ENCODE data around the gene PYDC1. TPM values are rescaled to one million over a fixed set of nuclear protein-coding genes. Genes with fewer than 3 reads are reported as not detected.

Gene PYDC1
- total and polyA plus RNA-seq, 2 of the 8 experiments (the other 6 are each of a cell fraction or from before 2014, with no cell fraction given) = 3.5 to 11.1 TPM

GRCh38 chr16:31182391-31182790 is 34.5 kb downstream of the PYDC1 start:
- H3K56ac ChIP-seq (replicated peaks; ENCODE audit: insufficient read length, low read depth, low read length) = no peak overlapping the region
- no peak overlapping the region for H3K14ac ChIP-seq (ENCODE audit: insufficient read length)
- H3K9ac ChIP-seq (replicated peaks in 1 of 4; ENCODE audit: extremely low read depth in 1 of 4, low read depth in 3 of 4, low read length in 3 of 4) = peak overlapping the region in 2 of 4 experiments; percentile 42 to 54; a peak in 3 of 7 replicates
- H4K5ac ChIP-seq (ENCODE audit: insufficient read length, low read depth, low read length) = no peak overlapping the region
- H3K18ac ChIP-seq (ENCODE audit: extremely low read depth, low read length) = no peak overlapping the region
- no peak for FAIRE-seq
- H3K79me1 ChIP-seq (ENCODE audit: low read depth, low read length) = peaks cover 11% of the 10 kb centered on the region
- no peak overlapping the region for H2AFZ ChIP-seq (ENCODE audit: low read length)
- WGBS, 2 experiments (ENCODE audit: extremely low coverage in 1 of 2, insufficient coverage in 1 of 2, insufficient read length in 1 of 2, insufficient replicate concordance in 2 of 2, low coverage in 1 of 2, low lambda C conversion rate in 2 of 2, missing lambda C conversion rate in 1 of 2) = 82% methylated on average over 7 of the region's 7 CpGs; no CpG with 5 or more reads in 1 of the 2 experiments
- no peak overlapping the region for H3K4ac ChIP-seq (replicated peaks; ENCODE audit: insufficient read length, low read depth, low read length)
- peaks cover 40 to 58% (median 51%) of the 10 kb centered on the region in 4 experiments for H3K36me3 ChIP-seq (ENCODE audit: control insufficient read depth in 2 of 4, insufficient read depth in 4 of 4, low read length in 3 of 4)
- peak overlapping the region; percentile 69 to 96 (median 86); a peak in 6 of 8 replicates for H3K4me3 ChIP-seq (ENCODE audit: extremely low read depth in 1 of 4, insufficient read depth in 2 of 4, low read depth in 3 of 4, low read length in 4 of 4)
- H2BK5ac ChIP-seq (ENCODE audit: low read depth, low read length) = no peak overlapping the region; the same call in 1 of the 2 replicates
- H3K4me1 ChIP-seq (replicated peaks in 1 of 4; ENCODE audit: control insufficient read depth in 3 of 4, insufficient read depth in 4 of 4, low read length in 3 of 4) = peaks cover 0 to 7% (median 2%) of the 10 kb centered on the region in 4 experiments; a peak in 5 of 7 replicates
- no peak overlapping the region for H2BK120ac ChIP-seq (replicated peaks; ENCODE audit: low read depth, low read length)
- ChIA-PET CTCF (ENCODE audit: partially characterized antibody) (interaction anchor here (0.6 to 0.8 kb wide), 2 partner anchors 16 to 131 kb away, joined by 3 to 4 read pairs; no protein-coding TSS in a partner anchor), POLR2A (ENCODE audit: partially characterized antibody) (interaction anchor here (0.8 to 6.9 kb wide), 26 partner anchors 9 to 306 kb away, joined by 3 to 407 read pairs (median 4); partner anchors contain the start of genes KAT8, PRSS8, PYCARD and PYDC1)
- no peak overlapping the region for H2BK15ac ChIP-seq (ENCODE audit: low read length)
- H4K20me1 ChIP-seq (replicated peaks in 1 of 2; ENCODE audit: control insufficient read depth in 1 of 2, insufficient read depth in 2 of 2, low read length in 2 of 2) = peaks cover 45 to 53% of the 10 kb centered on the region in 2 experiments
- H3K23me2 ChIP-seq (ENCODE audit: low read depth, low read length) = peaks cover 14% of the 10 kb centered on the region; the same call in 1 of the 2 replicates
- no peak overlapping the region for H4K8ac ChIP-seq (ENCODE audit: extremely low read depth, insufficient read depth, low read length)
- peak overlapping the region; percentile 92 to 93 for H3K4me2 ChIP-seq (ENCODE audit: insufficient read depth in 1 of 2, low read depth in 2 of 2, low read length in 2 of 2)
- H2BK20ac ChIP-seq (ENCODE audit: low read length) = no peak overlapping the region
- TF ChIP-seq POLR2AphosphoS5 (IDR thresholded peaks at IDR 0.05; ENCODE audit: low read depth, low read length) (peak; percentile 3; the same call in 1 of the 2 replicates), ATF2 (IDR thresholded peaks at IDR 0.05; ENCODE audit: low read length) (no peak)
- no peak overlapping the region for H4K91ac ChIP-seq (replicated peaks; ENCODE audit: insufficient read length, low read length)
- no peak overlapping the region for H2BK12ac ChIP-seq (ENCODE audit: low read depth, low read length)
- no peaks in the 10 kb centered on the region for H3K9me3 ChIP-seq (ENCODE audit: insufficient read depth in 2 of 2, low read depth in 1 of 2, low read length in 1 of 2)
- H3K27me3 ChIP-seq (replicated peaks in 1 of 4; ENCODE audit: control insufficient read depth in 3 of 4, extremely low read depth in 1 of 4, insufficient read depth in 3 of 4, low read length in 3 of 4) = no peaks in the 10 kb centered on the region
- no peak for DNase-seq (ENCODE audit: low read depth in 1 of 2, low spot score in 2 of 2)
- H2AK5ac ChIP-seq (ENCODE audit: low read depth, low read length) = no peak overlapping the region
- peaks cover 40 to 79% of the 10 kb centered on the region in 2 experiments for H3K79me2 ChIP-seq (ENCODE audit: control insufficient read depth in 1 of 2, insufficient read depth in 2 of 2, low read length in 2 of 2)
- H3K23ac ChIP-seq (ENCODE audit: insufficient read length) = no peak overlapping the region
- no peak overlapping the region for H3K27ac ChIP-seq (ENCODE audit: low read depth, low read length)

Measured in H1 (cell line).